ENCODE data around the gene MIR17HG.

DNA sequence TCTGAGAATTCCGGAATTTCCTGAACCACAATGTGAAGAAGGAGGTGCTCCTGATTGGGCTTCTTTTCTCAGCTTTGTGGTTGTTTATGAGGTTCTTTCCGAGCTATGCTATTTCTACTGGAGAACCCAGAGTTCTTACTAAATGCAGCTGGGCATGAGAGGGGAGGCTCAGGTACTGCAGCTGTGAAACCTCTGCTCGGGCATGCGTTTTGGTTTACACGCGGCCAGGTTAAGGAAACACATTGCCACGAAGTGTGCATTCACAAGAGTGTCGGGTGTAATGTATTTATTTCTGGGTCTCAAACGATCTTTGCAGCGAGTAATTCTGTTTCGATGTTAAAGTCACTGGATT lies 661 bp upstream of the MIR17HG start:
- TF ChIP-seq, protein P1, sequence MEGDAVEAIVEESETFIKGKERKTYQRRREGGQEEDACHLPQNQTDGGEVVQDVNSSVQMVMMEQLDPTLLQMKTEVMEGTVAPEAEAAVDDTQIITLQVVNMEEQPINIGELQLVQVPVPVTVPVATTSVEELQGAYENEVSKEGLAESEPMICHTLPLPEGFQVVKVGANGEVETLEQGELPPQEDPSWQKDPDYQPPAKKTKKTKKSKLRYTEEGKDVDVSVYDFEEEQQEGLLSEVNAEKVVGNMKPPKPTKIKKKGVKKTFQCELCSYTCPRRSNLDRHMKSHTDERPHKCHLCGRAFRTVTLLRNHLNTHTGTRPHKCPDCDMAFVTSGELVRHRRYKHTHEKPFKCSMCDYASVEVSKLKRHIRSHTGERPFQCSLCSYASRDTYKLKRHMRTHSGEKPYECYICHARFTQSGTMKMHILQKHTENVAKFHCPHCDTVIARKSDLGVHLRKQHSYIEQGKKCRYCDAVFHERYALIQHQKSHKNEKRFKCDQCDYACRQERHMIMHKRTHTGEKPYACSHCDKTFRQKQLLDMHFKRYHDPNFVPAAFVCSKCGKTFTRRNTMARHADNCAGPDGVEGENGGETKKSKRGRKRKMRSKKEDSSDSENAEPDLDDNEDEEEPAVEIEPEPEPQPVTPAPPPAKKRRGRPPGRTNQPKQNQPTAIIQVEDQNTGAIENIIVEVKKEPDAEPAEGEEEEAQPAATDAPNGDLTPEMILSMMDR (conservative IDR thresholded peaks at IDR 0.05 in 1 of 2, IDR thresholded peaks at IDR 0.05 in 1 of 2; ENCODE audit: low read depth in 1 of 2, low read length in 2 of 2), result no peak
- peak; percentile 72 for TF ChIP-seq EZH2 (IDR thresholded peaks at IDR 0.05; ENCODE audit: low read length, missing control alignments)

Data from fibroblast of lung (primary cell).